Activated CD4-positive, alpha-beta memory T cell treated with anti-CD3 and anti-CD28 coated beads, Interleukin-2, amount 10 ng/mL, durations not matched to agents 7 days and 5 days (primary cell): ENCODE measurements around the gene HCN2. TPM values are rescaled to one million over a fixed set of nuclear protein-coding genes. Genes with fewer than 3 reads are reported as not detected.

Source experiments
- CTCF ChIA-PET: fragments of 350-600 bp; sonication (Branson Sonifier 250); formaldehyde crosslinking; loops from one replicate; lab custom pipeline; 2021; ENCODE audit warnings: antibody characterized with exemption, inconsistent platforms; lab: Charles Lee
- POLR2A ChIA-PET: fragments of 350-600 bp; sonication (Branson Sonifier 250); formaldehyde crosslinking; loops from one replicate; lab custom pipeline; 2021; ENCODE audit warnings: antibody characterized with exemption; lab: Charles Lee
- DNase-seq: peaks from one replicate; pipeline ENCODE4 v3.0.0-alpha.2; 2020
- H3K27ac Mint-ChIP-seq: one replicate; pipeline ENCODE4 v1.8.0; 2021; ENCODE audit warnings: mild to moderate bottlenecking, mixed read lengths
- H3K27me3 Mint-ChIP-seq: one replicate; pipeline ENCODE4 v1.8.0; 2021; ENCODE audit warnings: mixed read lengths
- H3K36me3 Mint-ChIP-seq: one replicate; pipeline ENCODE4 v1.8.0; 2021; ENCODE audit warnings: low read depth, mixed read lengths
- H3K4me1 Mint-ChIP-seq: one replicate; pipeline ENCODE4 v1.8.0; 2021; ENCODE audit warnings: mixed read lengths
- H3K4me3 Mint-ChIP-seq: one replicate; pipeline ENCODE4 v1.8.0; 2021; ENCODE audit warnings: mild to moderate bottlenecking, mixed read lengths
- H3K9me3 Mint-ChIP-seq: one replicate; pipeline ENCODE4 v1.8.0; 2021; ENCODE audit warnings: mixed read lengths
- total RNA-seq, 2 experiments: library from RNA; stranded (reverse); gene quantifications; one replicate each; pipeline ENCODE4 v1.2.3, GENCODE V29; 2021

The HCN2 gene
- 1 to 10 TPM; 3.1 to 3.5 TPM for total RNA-seq

GRCh38 chr19:589693-590395 is at the start of gene HCN2:
HCN2 (plus strand) TSS chr19:589881; CDS start chr19:589946, 65 bp downstream.
- H3K9me3 Mint-ChIP-seq: no peaks in the 10 kb centered on the region

DNA sequence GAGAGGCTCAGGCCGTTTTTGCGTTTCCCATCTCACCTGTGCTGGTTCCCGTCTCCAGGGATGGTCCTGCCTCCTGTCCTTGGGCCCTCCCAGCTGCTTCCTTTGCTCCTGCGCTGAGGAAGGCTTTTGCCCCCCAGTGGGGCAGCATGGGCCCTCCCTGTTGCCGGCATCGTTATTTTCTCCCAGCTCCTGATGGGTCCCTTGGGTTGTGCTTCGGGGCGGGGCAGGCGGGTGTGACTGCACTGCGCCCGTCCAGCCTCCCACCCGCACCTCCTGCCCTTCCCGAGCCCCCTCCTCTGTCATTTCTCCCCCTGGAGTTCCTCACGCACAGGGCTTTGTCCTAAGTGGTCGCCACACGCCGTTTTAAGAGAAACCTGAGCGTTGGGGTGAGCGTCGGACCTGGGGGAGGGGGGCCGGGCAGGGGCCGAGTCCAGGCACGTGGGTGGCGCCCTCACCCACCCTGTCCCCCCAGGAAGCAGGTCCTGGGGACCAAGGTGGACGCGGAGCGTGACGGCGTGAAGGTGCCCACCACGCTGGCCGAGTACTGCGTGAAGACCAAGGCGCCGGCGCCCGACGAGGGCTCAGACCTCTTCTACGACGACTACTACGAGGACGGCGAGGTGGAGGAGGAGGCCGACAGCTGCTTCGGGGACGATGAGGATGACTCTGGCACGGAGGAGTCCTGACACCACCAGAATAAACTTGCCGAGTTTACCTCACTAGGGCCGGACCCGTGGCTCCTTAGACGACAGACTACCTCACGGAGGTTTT is 48.6 kb upstream of the HCN2 start:
- Mint-ChIP-seq H3K4me1 (peaks cover 21% of the 10 kb centered on the region), H3K36me3 (peaks cover 11% of the 10 kb centered on the region), H3K4me3 (no peak overlapping the region), H3K27ac (no peak overlapping the region), H3K9me3 (no peaks in the 10 kb centered on the region), H3K27me3 (no peaks in the 10 kb centered on the region)
- POLR2A ChIA-PET: no interaction called here
- CTCF ChIA-PET: no interaction called here
- no peak for DNase-seq

More at GRCh38 chr19:589693-590395, at the start of gene HCN2:
- peak within 1 kb of the TSS; percentile 35 for H3K4me3 Mint-ChIP-seq
- POLR2A ChIA-PET: interaction anchor here (0.8 kb wide), 1 partner anchor 42 kb away, joined by 3 read pairs; no protein-coding TSS in a partner anchor
- CTCF ChIA-PET: no interaction called here
- DNase-seq: no peak
- H3K27ac Mint-ChIP-seq: no peak within 1 kb of the TSS
- peaks cover 20% of the 10 kb centered on the region for H3K27me3 Mint-ChIP-seq
- H3K36me3 Mint-ChIP-seq: no peaks in the 10 kb centered on the region
- H3K4me1 Mint-ChIP-seq: peaks cover 8% of the 10 kb centered on the region

GRCh38 chr19:541699-542098 is 48.0 kb upstream of the HCN2 start:
- Mint-ChIP-seq H3K27me3 (no peaks in the 10 kb centered on the region), H3K36me3 (peaks cover 9% of the 10 kb centered on the region), H3K4me1 (peaks cover 21% of the 10 kb centered on the region), H3K4me3 (no peak overlapping the region), H3K27ac (no peak overlapping the region), H3K9me3 (no peaks in the 10 kb centered on the region)
- DNase-seq: no peak
- ChIA-PET POLR2A (interaction anchor here (3.2 kb wide), 1 partner anchor 10 kb away, joined by 21 read pairs; the partner anchor contains the start of gene CDC34), CTCF (interaction anchor here (2.4 kb wide), 1 partner anchor 31 kb away, joined by 8 read pairs; no protein-coding TSS in a partner anchor)

DNA sequence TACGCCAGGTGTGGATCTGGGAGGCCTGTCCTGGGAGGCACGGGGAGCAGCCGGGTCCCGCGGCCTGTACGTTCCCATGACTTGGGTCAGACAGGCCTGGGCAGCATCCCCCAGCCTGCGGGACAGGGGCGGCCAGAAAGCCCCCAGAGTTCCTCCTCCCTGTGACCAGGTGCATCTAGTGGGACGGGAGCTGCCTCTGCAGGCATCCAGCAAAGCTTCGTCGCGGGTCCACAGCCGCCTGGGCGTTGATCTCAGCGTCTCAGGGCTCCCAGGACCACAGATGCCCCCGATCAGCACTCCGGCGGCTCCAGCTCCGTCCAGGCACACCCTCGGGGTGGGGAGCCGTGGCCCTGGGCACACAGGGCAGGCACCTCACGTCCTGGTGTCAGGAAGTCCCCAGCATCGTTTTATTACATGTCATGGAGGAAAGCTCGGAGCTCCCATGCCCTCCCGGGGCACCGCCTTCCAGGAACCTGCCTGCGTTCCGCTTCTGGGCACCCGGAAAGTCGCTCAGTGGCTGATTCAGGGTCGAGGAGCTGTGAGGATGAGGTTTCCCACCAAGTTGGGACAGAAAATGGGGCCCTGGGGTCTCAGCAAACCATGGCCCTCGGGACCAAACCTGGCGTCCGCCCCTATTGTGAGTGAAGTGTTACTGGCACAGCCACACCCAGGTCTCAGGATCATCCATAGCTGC is 47.4 kb upstream of the HCN2 start:
- DNase-seq: no peak
- peaks cover 21% of the 10 kb centered on the region for H3K4me1 Mint-ChIP-seq
- peaks cover 6% of the 10 kb centered on the region for H3K36me3 Mint-ChIP-seq
- ChIA-PET CTCF (interaction anchor here (0.6 to 2.4 kb wide), 3 partner anchors 10 to 1297 kb away, joined by 3 to 8 read pairs (median 3); no protein-coding TSS in a partner anchor), POLR2A (interaction anchor here (3.2 kb wide), 1 partner anchor 10 kb away, joined by 21 read pairs; the partner anchor contains the start of gene CDC34)
- H3K9me3 Mint-ChIP-seq: no peaks in the 10 kb centered on the region
- H3K27me3 Mint-ChIP-seq: no peaks in the 10 kb centered on the region
- H3K27ac Mint-ChIP-seq: no peak overlapping the region
- no peak overlapping the region for H3K4me3 Mint-ChIP-seq

- H3K27me3 Mint-ChIP-seq: no peaks in the 10 kb centered on the region
- H3K4me1 Mint-ChIP-seq: peaks cover 21% of the 10 kb centered on the region
- no peaks in the 10 kb centered on the region for H3K9me3 Mint-ChIP-seq
- H3K4me3 Mint-ChIP-seq: peak within 1 kb of the TSS; percentile 71
- POLR2A ChIA-PET: interaction anchor here (1.4 to 3.2 kb wide), 2 partner anchors 12 to 28 kb away, joined by 3 to 21 read pairs; partner anchors contain the start of gene CDC34
- H3K36me3 Mint-ChIP-seq: no peaks in the 10 kb centered on the region
- CTCF ChIA-PET: interaction anchor here (2.4 kb wide), 1 partner anchor 33 kb away, joined by 8 read pairs; no protein-coding TSS in a partner anchor
- peak within 1 kb of the TSS; percentile 75 for H3K27ac Mint-ChIP-seq
- peak; percentile 84 for DNase-seq
Measured at GRCh38 chr19:543910-544608, 45.6 kb upstream of the HCN2 start, which contains the start of gene GZMM. GZMM (plus strand) TSS chr19:544053; CDS start chr19:544072, 19 bp downstream.

DNA sequence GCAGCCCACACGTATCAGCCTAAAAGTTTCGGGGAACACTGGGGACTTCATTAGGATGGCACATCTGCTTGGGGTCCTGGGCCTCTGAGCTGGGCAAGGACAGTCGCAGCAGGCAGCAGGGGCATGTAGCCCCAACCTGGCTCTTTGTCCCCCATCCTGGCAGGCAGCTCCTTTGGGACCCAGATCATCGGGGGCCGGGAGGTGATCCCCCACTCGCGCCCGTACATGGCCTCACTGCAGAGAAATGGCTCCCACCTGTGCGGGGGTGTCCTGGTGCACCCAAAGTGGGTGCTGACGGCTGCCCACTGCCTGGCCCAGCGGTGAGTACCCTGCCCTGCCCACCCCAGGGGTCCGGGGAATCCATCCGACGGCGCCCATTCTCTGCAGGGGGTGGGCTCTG is 42.6 kb upstream of the HCN2 start:
- Mint-ChIP-seq H3K27ac (no peak overlapping the region), H3K36me3 (no peaks in the 10 kb centered on the region), H3K4me3 (no peak overlapping the region), H3K4me1 (peaks cover 22% of the 10 kb centered on the region), H3K27me3 (no peaks in the 10 kb centered on the region), H3K9me3 (no peaks in the 10 kb centered on the region)
- DNase-seq: no peak
- CTCF ChIA-PET: no interaction called here
- POLR2A ChIA-PET: interaction anchor here (0.6 kb wide), 1 partner anchor 15 kb away, joined by 3 read pairs; no protein-coding TSS in a partner anchor

DNA sequence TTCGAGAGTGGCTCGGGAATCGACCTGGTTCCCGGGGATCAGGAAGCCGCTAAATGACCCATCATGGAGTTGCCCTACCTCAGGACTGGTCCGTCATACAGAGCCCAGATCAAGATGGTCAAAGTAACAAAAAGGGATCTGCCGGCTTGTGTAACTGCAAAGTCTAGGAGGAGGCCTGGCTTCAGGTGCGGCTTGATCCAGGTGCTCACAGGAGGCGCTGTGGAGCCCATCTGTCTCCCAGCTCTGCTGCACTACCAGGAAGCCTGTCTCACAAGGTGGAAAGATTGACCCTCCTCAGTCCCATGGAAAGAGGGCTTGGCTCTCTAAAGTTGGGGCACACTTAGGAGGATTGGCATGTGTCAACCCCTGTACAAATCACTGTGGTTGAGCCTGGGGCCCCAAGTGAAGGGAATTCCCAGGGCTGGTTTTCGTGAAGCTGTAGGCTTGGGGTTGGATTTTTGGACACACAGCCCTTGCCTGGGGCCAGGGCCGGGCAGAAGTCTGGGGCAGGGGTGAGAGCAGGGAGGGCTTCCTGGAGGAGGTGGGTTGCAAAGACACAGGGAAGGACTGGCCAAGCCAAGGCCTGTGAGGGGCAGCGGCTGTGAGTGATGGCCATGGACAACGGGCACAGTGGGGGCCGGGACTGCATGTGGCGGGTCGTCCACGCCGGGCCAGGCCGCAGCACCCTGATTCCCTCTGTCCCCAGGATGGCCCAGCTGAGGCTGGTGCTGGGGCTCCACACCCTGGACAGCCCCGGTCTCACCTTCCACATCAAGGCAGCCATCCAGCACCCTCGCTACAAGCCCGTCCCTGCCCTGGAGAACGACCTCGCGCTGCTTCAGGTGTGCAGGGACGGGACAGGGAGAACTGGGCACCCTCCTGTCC is 41.6 kb upstream of the HCN2 start:
- DNase-seq: no peak
- Mint-ChIP-seq H3K9me3 (no peaks in the 10 kb centered on the region), H3K27ac (no peak overlapping the region), H3K4me1 (peaks cover 22% of the 10 kb centered on the region), H3K36me3 (no peaks in the 10 kb centered on the region), H3K4me3 (no peak overlapping the region), H3K27me3 (no peaks in the 10 kb centered on the region)
- ChIA-PET CTCF (no interaction called here), POLR2A (no interaction called here)

- ChIA-PET CTCF (no interaction called here), POLR2A (no interaction called here)
- Mint-ChIP-seq H3K4me3 (no peak overlapping the region), H3K9me3 (no peaks in the 10 kb centered on the region), H3K27me3 (no peaks in the 10 kb centered on the region), H3K4me1 (peaks cover 11% of the 10 kb centered on the region), H3K36me3 (no peaks in the 10 kb centered on the region), H3K27ac (no peak overlapping the region)
- DNase-seq: no peak
Measured at GRCh38 chr19:548886-549830, 40.5 kb upstream of the HCN2 start.

- Mint-ChIP-seq H3K27me3 (no peaks in the 10 kb centered on the region), H3K27ac (no peak overlapping the region), H3K36me3 (no peaks in the 10 kb centered on the region), H3K4me3 (no peak overlapping the region), H3K9me3 (no peaks in the 10 kb centered on the region), H3K4me1 (peaks cover 3% of the 10 kb centered on the region)
- ChIA-PET CTCF (no interaction called here), POLR2A (interaction anchor here (1.1 kb wide), 1 partner anchor 33 kb away, joined by 3 read pairs; no protein-coding TSS in a partner anchor)
- no peak for DNase-seq
Measured at GRCh38 chr19:554817-555216, 34.9 kb upstream of the HCN2 start.

DNA sequence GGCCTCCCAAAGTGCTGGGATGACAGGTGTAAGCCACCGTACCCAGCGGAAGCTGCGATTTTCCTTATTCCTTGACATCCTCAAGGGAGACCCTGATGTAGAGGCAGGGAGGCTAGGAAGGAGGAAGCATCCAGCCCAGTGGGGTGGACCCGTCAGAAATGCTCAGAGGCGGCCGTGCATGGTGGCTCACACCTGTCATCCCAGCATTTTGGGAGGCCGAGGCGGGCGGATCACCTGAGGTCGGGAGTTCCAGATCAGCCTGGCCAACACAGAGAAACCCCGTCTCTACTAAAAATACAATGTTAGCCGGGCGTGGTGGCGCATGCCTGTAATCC is 34.2 kb upstream of the HCN2 start:
- ChIA-PET CTCF (interaction anchor here (0.8 to 1.0 kb wide), 2 partner anchors 23 to 78 kb away, joined by 4 read pairs; no protein-coding TSS in a partner anchor), POLR2A (interaction anchor here (1.1 kb wide), 1 partner anchor 33 kb away, joined by 3 read pairs; no protein-coding TSS in a partner anchor)
- no peaks in the 10 kb centered on the region for H3K9me3 Mint-ChIP-seq
- no peak overlapping the region for H3K27ac Mint-ChIP-seq
- peaks cover 3% of the 10 kb centered on the region for H3K4me1 Mint-ChIP-seq
- no peaks in the 10 kb centered on the region for H3K27me3 Mint-ChIP-seq
- DNase-seq: no peak
- no peaks in the 10 kb centered on the region for H3K36me3 Mint-ChIP-seq
- H3K4me3 Mint-ChIP-seq: no peak overlapping the region
